HEK293T (cell line): ENCODE results near the gene HOXA3.

Source experiments
- CTCF ChIA-PET: fragments of 350-600 bp; formaldehyde crosslinking; extraction: SDS; loops from one replicate; lab custom pipeline; 2021; ENCODE audit warnings: antibody characterized with exemption, inconsistent platforms; lab: Yijun Ruan, JAX
- POLR2A ChIA-PET: fragments of 350-600 bp; formaldehyde crosslinking; extraction: SDS; loops from one replicate; lab custom pipeline; 2020; ENCODE audit warnings: antibody characterized with exemption, inconsistent platforms; lab: Yijun Ruan, JAX
- DNase-seq: peaks from one replicate; pipeline ENCODE4 v3.0.0; 2012; ENCODE audit warnings: mixed read lengths; ENCODE audit errors: extremely low spot score
- ARNT ChIP-seq: fragments of 450-650 bp; IDR thresholded peaks from 2 replicates; pipeline ENCODE4 v1.6.1; 2017; ENCODE audit warnings: mild to moderate bottlenecking
- BHLHE40 ChIP-seq: fragments of 450-650 bp; IDR thresholded peaks from 2 replicates; pipeline ENCODE4 v1.6.1; 2016; ENCODE audit warnings: mild to moderate bottlenecking, moderate library complexity, borderline replicate concordance
- CTBP1 ChIP-seq: fragments of 450-650 bp; IDR thresholded peaks from 2 replicates; pipeline ENCODE4 v1.6.1; 2016; ENCODE audit warnings: borderline replicate concordance
- ELF4 ChIP-seq: fragments of 450-650 bp; IDR thresholded peaks from 2 replicates; pipeline ENCODE4 v1.6.1; 2017; ENCODE audit warnings: antibody characterized with exemption
- FOXA1 ChIP-seq: fragments of 450-650 bp; IDR thresholded peaks from 2 replicates; pipeline ENCODE4 v1.6.1; 2016; ENCODE audit warnings: mild to moderate bottlenecking
- FOXK2 ChIP-seq: fragments of 450-650 bp; IDR thresholded peaks from 2 replicates; pipeline ENCODE4 v1.6.1; 2016; ENCODE audit warnings: mild to moderate bottlenecking
- FOXM1 ChIP-seq: fragments of 450-650 bp; IDR thresholded peaks from 2 replicates; pipeline ENCODE4 v1.6.1; 2017; ENCODE audit warnings: mild to moderate bottlenecking, borderline replicate concordance
- HDGF ChIP-seq: fragments of 450-650 bp; IDR thresholded peaks from 2 replicates; pipeline ENCODE4 v1.6.1; 2017; ENCODE audit warnings: antibody characterized with exemption, borderline replicate concordance
- L3MBTL2 ChIP-seq: fragments of 450-650 bp; conservative IDR thresholded peaks from 2 replicates; pipeline ENCODE4 v1.6.1; 2016; ENCODE audit warnings: mild to moderate bottlenecking
- LEF1 ChIP-seq: fragments of 450-650 bp; IDR thresholded peaks from 2 replicates; pipeline ENCODE4 v1.6.1; 2017; ENCODE audit warnings: mild to moderate bottlenecking, borderline replicate concordance
- NFRKB ChIP-seq: fragments of 450-650 bp; IDR thresholded peaks from 2 replicates; pipeline ENCODE4 v1.6.1; 2016; ENCODE audit warnings: mild to moderate bottlenecking, moderate library complexity
- SP1 ChIP-seq: fragments of 450-650 bp; IDR thresholded peaks from 2 replicates; pipeline ENCODE4 v1.6.1; 2017
- SUZ12 ChIP-seq: fragments of 450-650 bp; IDR thresholded peaks from 2 replicates; pipeline ENCODE4 v1.6.1; 2016; ENCODE audit warnings: mild to moderate bottlenecking
- TARDBP ChIP-seq: fragments of 450-650 bp; IDR thresholded peaks from 2 replicates; pipeline ENCODE4 v1.6.1; 2016
- ZNF384 ChIP-seq: fragments of 450-650 bp; IDR thresholded peaks from 2 replicates; pipeline ENCODE4 v1.6.1; 2016
- TF ChIP-seq, protein P1 (sequence below): fragments of 450-650 bp; IDR thresholded peaks from 2 replicates; pipeline ENCODE4 v1.6.1; 2016

HOXA3 gene

GRCh38 chr7:27138985-27139333, 13.4 kb downstream of the HOXA3 start:
- TF ChIP-seq, protein P1, sequence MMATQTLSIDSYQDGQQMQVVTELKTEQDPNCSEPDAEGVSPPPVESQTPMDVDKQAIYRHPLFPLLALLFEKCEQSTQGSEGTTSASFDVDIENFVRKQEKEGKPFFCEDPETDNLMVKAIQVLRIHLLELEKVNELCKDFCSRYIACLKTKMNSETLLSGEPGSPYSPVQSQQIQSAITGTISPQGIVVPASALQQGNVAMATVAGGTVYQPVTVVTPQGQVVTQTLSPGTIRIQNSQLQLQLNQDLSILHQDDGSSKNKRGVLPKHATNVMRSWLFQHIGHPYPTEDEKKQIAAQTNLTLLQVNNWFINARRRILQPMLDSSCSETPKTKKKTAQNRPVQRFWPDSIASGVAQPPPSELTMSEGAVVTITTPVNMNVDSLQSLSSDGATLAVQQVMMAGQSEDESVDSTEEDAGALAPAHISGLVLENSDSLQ: no peak
- no peak for TF ChIP-seq FOXA1
- TF ChIP-seq NFRKB: no peak
- TF ChIP-seq ZNF384: no peak
- 0 out of 2 replicates have a peak, but pooled peaks have one; percentile 23 for TF ChIP-seq L3MBTL2
- TF ChIP-seq HDGF: no peak
- no peak for TF ChIP-seq LEF1

DNA sequence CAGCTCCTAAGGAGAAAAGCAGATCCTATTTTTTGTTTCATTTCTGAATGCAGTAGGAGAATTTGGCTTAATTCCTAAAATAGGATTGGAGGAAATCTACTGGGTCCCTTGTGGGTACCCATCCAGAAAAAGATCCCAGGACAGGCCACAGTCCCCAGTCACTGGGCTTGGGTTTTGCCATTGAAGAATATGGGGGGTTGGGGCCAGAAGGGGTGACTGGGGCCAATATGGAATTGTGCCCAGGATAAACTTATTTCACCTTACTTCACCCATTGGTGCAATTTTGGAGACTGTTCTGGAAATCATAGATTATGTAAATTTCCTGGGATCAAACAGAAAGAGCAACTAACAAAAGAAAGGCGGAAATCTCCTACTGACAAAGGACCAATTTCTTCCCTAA, 13.9 kb downstream of the HOXA3 start:
- CTCF ChIA-PET: no interaction called here
- POLR2A ChIA-PET: no interaction called here
- TF ChIP-seq FOXA1 (no peak), ZNF384 (no peak)
- no peak for DNase-seq

More at GRCh38 chr7:27138985-27139333, 13.4 kb downstream of the HOXA3 start:
- DNase-seq: no peak
- ChIA-PET POLR2A (interaction anchor here (1.0 to 3.5 kb wide), 5 partner anchors 9 to 24 kb away, joined by 3 to 15 read pairs (median 12); partner anchors contain the start of gene HOXA3), CTCF (interaction anchor here (0.6 kb wide), 1 partner anchor 452 kb away, joined by 3 read pairs; no protein-coding TSS in a partner anchor)

DNA sequence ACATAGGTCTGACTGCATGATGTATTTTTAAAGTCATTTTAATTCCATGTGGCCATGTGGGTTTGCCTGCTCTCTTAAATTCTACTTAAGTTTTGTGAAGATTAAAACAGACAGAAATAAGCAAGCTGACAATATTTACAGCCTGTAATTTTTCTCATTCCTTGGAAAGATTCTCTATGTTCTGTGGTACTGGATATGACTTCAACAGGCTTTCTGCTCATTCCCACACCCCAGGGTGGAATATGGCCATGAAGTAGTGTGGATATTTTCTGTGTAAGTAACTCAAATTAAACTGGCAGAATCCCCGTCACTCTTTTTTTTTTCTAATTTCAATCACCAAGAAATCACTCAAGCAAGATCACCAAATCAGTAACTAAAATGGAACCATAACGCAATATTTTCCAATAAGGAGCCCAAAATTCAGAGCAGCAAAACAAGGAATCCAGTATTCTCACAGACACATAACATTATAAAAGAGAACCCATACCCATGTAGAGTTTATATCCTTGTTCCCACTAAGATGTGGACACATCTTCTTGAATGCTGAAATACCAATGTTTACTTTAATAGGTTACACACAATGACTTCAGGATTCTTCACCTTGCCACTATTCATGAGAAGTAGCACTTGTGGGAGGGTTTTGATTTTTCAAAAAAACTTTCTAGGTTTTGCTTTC, 14.6 kb downstream of the HOXA3 start:
- no peak for DNase-seq
- ChIA-PET POLR2A (no interaction called here), CTCF (no interaction called here)
- no peak for TF ChIP-seq HDGF
- no peak for TF ChIP-seq LEF1
- TF ChIP-seq TARDBP: no peak
- no peak for TF ChIP-seq L3MBTL2
- TF ChIP-seq SP1: no peak
- TF ChIP-seq FOXK2: no peak
- no peak for TF ChIP-seq CTBP1
- no peak for TF ChIP-seq SUZ12
- TF ChIP-seq NFRKB: no peak
- no peak for TF ChIP-seq ELF4
- no peak for TF ChIP-seq FOXA1
- no peak for TF ChIP-seq FOXM1
- TF ChIP-seq, protein P1: no peak
- no peak for TF ChIP-seq ZNF384
- no peak for TF ChIP-seq ARNT

- ChIA-PET POLR2A (interaction anchor here (0.8 to 1.9 kb wide), 6 partner anchors 15 to 275 kb away, joined by 3 to 5 read pairs (median 4); partner anchors contain the start of gene HOXA3), CTCF (interaction anchor here (0.8 to 1.5 kb wide), 4 partner anchors 7 to 35 kb away, joined by 3 to 4 read pairs (median 3); partner anchors contain the start of gene HOXA5)
- no peak for TF ChIP-seq FOXA1
- TF ChIP-seq, protein P1: no peak
- TF ChIP-seq FOXK2: no peak
- TF ChIP-seq TARDBP: no peak
- TF ChIP-seq CTBP1: no peak
- TF ChIP-seq L3MBTL2: no peak
- TF ChIP-seq LEF1: no peak
- TF ChIP-seq HDGF: no peak
- no peak for TF ChIP-seq SUZ12
- no peak for TF ChIP-seq SP1
- TF ChIP-seq ELF4: no peak
- TF ChIP-seq BHLHE40: no peak
- no peak for TF ChIP-seq FOXM1
- TF ChIP-seq ZNF384: no peak
- TF ChIP-seq ARNT: no peak
- TF ChIP-seq NFRKB: no peak
- no peak for DNase-seq
Observed at GRCh38 chr7:27134392-27134791, 18.0 kb downstream of the HOXA3 start.

GRCh38 chr7:27133409-27134231, 18.8 kb downstream of the HOXA3 start:
- TF ChIP-seq ARNT: no peak
- TF ChIP-seq, protein P1: peak; percentile 43; the same call in 1 of the 2 replicates
- POLR2A ChIA-PET: interaction anchor here (0.9 to 1.9 kb wide), 5 partner anchors 11 to 274 kb away, joined by 4 to 6 read pairs (median 5); partner anchors contain the start of genes HOXA3 and HOXA5
- CTCF ChIA-PET: interaction anchor here (0.8 to 1.5 kb wide), 4 partner anchors 8 to 35 kb away, joined by 3 to 4 read pairs (median 3); partner anchors contain the start of gene HOXA5
- DNase-seq: no peak
